Measurements from ENCODE around the gene GGACT.

Gene GGACT

GRCh38 chr13:100483841-100484381 is 104.7 kb downstream of the GGACT start:
- Histone ChIP-seq H3K4me2 (ENCODE audit: low read depth, low read length) (peak overlapping the region; percentile 81), H3K79me2 (ENCODE audit: low read length) (no peaks in the 10 kb centered on the region)

GRCh38 chr13:100483139-100483538 is 105.5 kb downstream of the GGACT start:
- no peaks in the 10 kb centered on the region for H3K9me2 ChIP-seq (replicated peaks; ENCODE audit: insufficient read depth, low read length)
- no peaks in the 10 kb centered on the region for H4K20me1 ChIP-seq (ENCODE audit: insufficient read depth, low read length)
- H2AFZ ChIP-seq (ENCODE audit: low read length) = no peak overlapping the region
- H3K4me2 ChIP-seq (ENCODE audit: low read depth, low read length) = peak overlapping the region; percentile 81
- H3F3A ChIP-seq (ENCODE audit: insufficient read depth, low read length) = peaks cover 17% of the 10 kb centered on the region
- H3K9ac ChIP-seq (ENCODE audit: low read length) = no peak overlapping the region
- no peak overlapping the region; the same call in 1 of the 2 replicates for H3K27ac ChIP-seq (ENCODE audit: low read length)
- no peaks in the 10 kb centered on the region for H3K79me2 ChIP-seq (ENCODE audit: low read length)
- no peak overlapping the region for H3K4me3 ChIP-seq (ENCODE audit: low read length)
- no peak for DNase-seq
- H3K36me3 ChIP-seq (replicated peaks; ENCODE audit: insufficient read depth, low read length) = no peaks in the 10 kb centered on the region
- no peaks in the 10 kb centered on the region for H3K27me3 ChIP-seq (replicated peaks; ENCODE audit: insufficient read depth, low read length)
- H3K9me3 ChIP-seq (replicated peaks; ENCODE audit: insufficient read depth, low read length) = no peaks in the 10 kb centered on the region
- TF ChIP-seq CTCF (IDR thresholded peaks at IDR 0.05; ENCODE audit: low read length) (no peak), EZH2 (optimal IDR thresholded peaks at IDR 0.05; ENCODE audit: low read depth, low read length) (no peak), EZH2phosphoT487 (IDR thresholded peaks at IDR 0.05; ENCODE audit: low read length) (no peak)
- H3K4me1 ChIP-seq (ENCODE audit: low read length) = peaks cover 23% of the 10 kb centered on the region

More at GRCh38 chr13:100483841-100484381, 104.7 kb downstream of the GGACT start:
- Histone ChIP-seq H2AFZ (ENCODE audit: low read length) (peak overlapping the region; percentile 52), H3F3A (ENCODE audit: insufficient read depth, low read length) (peaks cover 17% of the 10 kb centered on the region), H3K27me3 (replicated peaks; ENCODE audit: insufficient read depth, low read length) (no peaks in the 10 kb centered on the region), H3K9me3 (replicated peaks; ENCODE audit: insufficient read depth, low read length) (no peaks in the 10 kb centered on the region), H3K4me3 (ENCODE audit: low read length) (peak overlapping the region; percentile 43; the same call in 1 of the 2 replicates), H3K4me1 (ENCODE audit: low read length) (peaks cover 23% of the 10 kb centered on the region), H4K20me1 (ENCODE audit: insufficient read depth, low read length) (no peaks in the 10 kb centered on the region), H3K9me2 (replicated peaks; ENCODE audit: insufficient read depth, low read length) (no peaks in the 10 kb centered on the region), H3K27ac (ENCODE audit: low read length) (peak overlapping the region; percentile 49; the same call in 1 of the 2 replicates), H3K36me3 (replicated peaks; ENCODE audit: insufficient read depth, low read length) (no peaks in the 10 kb centered on the region), H3K9ac (ENCODE audit: low read length) (peak overlapping the region; percentile 27; the same call in 1 of the 2 replicates)
- peak; percentile 29 for DNase-seq
- no peak for TF ChIP-seq EZH2phosphoT487 (IDR thresholded peaks at IDR 0.05; ENCODE audit: low read length)
- no peak for TF ChIP-seq EZH2 (optimal IDR thresholded peaks at IDR 0.05; ENCODE audit: low read depth, low read length)
- TF ChIP-seq CTCF (IDR thresholded peaks at IDR 0.05; ENCODE audit: low read length) = no peak

GRCh38 chr13:100480676-100481075 is 107.9 kb downstream of the GGACT start:
- no peak overlapping the region for H3K27ac ChIP-seq (ENCODE audit: low read length)
- H3K9ac ChIP-seq (ENCODE audit: low read length) = no peak overlapping the region
- no peak overlapping the region for H3K4me2 ChIP-seq (ENCODE audit: low read depth, low read length)
- no peaks in the 10 kb centered on the region for H3K9me3 ChIP-seq (replicated peaks; ENCODE audit: insufficient read depth, low read length)
- H3K4me1 ChIP-seq (ENCODE audit: low read length) = peaks cover 23% of the 10 kb centered on the region
- no peak overlapping the region for H3K4me3 ChIP-seq (ENCODE audit: low read length)
- H3K27me3 ChIP-seq (replicated peaks; ENCODE audit: insufficient read depth, low read length) = no peaks in the 10 kb centered on the region
- TF ChIP-seq CTCF (IDR thresholded peaks at IDR 0.05; ENCODE audit: low read length) (no peak), EZH2phosphoT487 (IDR thresholded peaks at IDR 0.05; ENCODE audit: low read length) (no peak), EZH2 (optimal IDR thresholded peaks at IDR 0.05; ENCODE audit: low read depth, low read length) (no peak)
- H3K79me2 ChIP-seq (ENCODE audit: low read length) = no peaks in the 10 kb centered on the region
- H3K36me3 ChIP-seq (replicated peaks; ENCODE audit: insufficient read depth, low read length) = no peaks in the 10 kb centered on the region
- no peak for DNase-seq
- H3K9me2 ChIP-seq (replicated peaks; ENCODE audit: insufficient read depth, low read length) = no peaks in the 10 kb centered on the region
- no peaks in the 10 kb centered on the region for H4K20me1 ChIP-seq (ENCODE audit: insufficient read depth, low read length)
- H3F3A ChIP-seq (ENCODE audit: insufficient read depth, low read length) = peaks cover 17% of the 10 kb centered on the region
- H2AFZ ChIP-seq (ENCODE audit: low read length) = no peak overlapping the region

Data from MM.1S (cell line).